C1 segment of cervical spinal cord (tissue), 14 donors: ENCODE measurements around the gene ENOPH1.

Experiments used
- DNase-seq, 14 donors: peaks; one replicate each; lab custom pipeline; 2025; lab: John Stamatoyannopoulos, UW

ENOPH1 gene

DNA sequence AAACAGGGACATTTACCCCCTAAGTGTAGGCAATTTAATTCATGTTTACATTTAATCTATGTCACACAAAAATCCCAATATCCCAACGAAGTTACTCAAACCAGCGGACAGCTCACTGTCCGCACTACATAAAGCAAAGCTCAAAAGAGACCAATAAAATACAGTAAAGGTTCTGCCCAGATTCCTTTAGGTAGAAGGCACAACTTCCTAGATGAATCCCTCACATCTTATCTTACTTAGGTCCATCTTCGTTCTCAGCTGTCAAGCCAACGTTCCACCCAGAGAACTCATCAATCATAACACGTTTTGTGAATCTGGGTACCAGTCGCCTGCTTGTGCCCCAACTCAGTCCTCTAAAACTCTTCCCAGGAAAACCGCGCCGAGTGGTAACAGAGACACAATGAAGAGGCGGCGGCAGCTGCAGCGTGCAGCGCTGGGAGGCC lies 1.8 kb upstream of the ENOPH1 start:
- no peak for DNase-seq

DNA sequence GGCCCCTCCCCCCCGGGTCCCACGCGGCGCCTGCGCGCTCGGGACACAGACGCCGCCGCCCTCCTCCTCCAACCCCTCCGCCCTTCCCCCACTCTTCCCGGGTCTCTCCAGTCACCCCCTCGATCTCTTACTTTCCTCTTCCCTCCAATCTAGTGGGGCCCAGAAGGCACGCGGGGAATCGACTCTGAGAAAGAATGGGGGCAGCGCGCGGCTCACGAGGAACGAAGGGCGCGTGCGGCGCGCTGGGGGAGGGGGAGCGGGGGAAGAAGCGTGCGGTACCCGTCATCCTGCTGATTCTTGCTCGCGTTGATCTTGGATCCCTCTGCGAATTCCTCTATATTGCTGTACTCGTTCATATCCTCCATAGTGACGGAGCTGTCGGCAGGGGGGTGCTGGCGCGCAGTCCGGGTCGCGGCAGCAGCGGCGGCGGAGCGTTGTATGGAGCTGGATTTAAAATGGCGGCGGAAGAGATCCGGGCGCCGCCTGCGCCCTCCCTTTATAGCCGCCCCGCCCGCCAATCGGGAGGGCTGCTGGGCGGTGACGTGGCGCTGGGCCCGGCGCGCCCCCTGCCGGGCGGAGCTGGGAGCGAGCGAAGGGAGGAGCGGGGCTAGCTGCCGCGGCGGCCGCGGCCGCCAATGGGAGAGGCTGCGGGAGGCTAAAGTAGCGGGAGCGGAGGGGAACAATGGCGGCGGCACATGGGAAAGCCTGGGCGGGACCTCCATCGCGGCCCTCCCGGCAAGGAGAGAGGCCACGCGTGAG lies 1.2 kb upstream of the ENOPH1 start:
- peak; percentile 68 to 99 (median 88) for DNase-seq

DNA sequence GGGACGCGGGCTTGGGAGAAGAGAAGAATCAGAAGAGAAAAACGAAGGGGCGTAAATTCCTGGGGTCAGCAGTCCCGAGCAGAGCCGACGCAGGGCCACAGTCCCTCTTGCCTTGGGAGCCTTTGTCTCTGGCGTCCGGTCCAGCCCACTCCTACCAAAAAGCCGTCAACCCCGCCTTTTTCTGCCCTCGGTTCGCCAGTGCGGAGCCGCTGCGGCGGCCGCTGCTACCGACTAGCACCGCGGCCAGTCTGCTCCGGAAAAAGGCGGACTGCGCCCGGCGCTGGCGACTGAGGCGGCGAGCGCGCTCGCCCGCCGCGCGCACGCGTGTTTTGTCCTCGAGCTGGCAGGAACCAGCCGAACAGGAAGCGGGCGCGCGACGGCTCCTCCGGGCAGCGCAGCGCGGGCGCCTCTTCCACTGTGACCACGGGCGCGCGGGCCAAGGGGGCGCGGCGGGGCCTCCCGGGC lies 630 bp upstream of the ENOPH1 start:
- peak in 7 of 14 donors; percentile 57 to 90 (median 80) for DNase-seq

DNA sequence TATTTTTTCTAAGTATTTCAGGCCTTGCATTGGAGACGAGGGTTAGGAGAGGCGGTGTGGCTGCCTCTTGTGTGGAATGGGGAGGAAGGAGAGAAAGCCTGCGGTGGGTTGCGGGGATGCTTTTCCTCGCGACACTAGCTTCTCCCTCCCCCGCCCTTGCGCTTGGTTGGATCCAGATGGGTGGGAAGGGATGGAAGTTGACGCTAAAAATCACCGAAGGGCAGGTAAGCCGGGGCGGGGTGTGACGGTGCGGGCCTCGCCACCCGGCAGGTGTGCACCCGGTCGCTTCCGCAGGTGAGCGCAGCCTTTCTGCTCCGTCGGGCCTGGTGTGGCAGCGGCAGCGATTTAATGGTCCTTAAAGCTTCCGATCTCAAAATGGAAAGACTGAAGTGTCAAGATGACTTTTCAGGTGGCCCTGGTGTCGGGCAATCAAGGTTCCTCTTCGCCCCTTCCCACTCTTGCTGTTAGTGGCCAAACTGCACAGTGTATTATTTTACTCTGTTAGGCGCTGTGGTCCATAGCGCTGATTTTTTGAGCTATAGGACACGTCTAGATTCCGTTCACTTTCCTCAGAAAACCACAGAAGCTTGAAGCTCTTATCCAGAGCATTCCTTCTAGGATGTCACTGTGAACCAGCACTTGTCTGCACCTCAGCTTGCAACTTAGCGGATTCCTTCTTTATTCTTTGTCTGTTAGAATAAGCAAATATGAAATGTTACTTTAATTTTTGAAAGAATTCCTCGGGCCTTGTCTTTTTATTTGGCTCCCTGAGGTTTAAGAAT lies 765 bp downstream of the ENOPH1 start:
- DNase-seq, result peak in 4 of 14 donors; percentile 22 to 61 (median 46)

DNA sequence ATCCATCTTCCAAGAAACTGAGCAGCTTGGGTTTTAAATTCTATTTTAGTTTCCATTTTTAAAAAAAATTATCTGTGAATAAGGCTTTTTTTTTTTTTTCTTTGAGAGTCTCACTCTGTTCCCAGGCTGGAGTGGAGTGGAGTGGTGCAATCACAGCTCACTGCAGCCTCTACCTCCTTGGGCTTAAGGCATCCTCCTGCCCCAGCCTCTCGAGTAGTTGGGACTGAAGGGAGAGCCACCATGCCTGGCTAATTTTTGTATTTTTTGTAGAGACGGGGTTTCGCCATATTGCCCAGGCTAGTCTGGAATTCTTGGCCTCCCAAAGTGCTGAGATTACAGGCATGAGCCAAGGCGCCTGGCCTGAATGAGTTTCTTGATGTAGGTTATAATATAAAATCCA lies 1.4 kb downstream of the ENOPH1 start:
- DNase-seq, result no peak

DNA sequence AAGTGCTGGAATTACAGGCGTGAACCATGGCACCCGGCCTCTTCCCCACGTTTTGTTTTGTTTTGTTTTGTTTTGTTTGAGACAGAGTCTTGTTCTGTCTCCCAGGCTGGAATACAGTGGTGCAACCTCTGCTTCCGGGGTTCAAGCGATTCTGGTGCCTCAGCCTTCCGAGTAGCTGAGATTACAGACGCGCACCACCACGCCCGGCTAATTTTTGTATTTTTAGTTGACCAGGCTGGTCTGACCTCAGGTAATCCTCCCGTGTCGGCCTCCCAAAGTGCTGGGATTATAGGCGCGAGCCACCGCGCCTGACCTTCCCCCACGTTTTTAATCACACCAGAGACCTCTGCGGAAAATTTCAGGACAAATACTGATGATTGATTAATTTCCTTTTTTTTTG lies 2.2 kb downstream of the ENOPH1 start:
- DNase-seq, result no peak

DNA sequence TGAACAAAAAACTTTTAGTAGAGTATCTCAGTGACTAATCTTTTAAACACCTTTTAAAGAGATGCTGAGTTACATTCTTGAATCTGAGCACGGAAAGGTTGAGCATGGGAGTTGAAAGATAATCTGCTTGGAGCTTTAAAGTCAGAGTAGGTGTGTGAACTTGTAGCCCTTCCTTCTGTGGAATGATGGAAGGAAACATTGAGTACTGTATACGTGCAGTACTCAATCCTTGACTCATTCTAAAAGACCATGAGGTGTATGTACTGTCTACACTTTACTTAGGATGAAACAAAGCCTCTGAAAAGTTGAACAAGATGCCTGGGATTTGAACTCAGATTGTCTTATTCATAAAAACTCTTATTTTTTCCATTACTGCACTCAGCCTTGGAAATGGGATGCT lies 3.4 kb downstream of the ENOPH1 start:
- no peak for DNase-seq

DNA sequence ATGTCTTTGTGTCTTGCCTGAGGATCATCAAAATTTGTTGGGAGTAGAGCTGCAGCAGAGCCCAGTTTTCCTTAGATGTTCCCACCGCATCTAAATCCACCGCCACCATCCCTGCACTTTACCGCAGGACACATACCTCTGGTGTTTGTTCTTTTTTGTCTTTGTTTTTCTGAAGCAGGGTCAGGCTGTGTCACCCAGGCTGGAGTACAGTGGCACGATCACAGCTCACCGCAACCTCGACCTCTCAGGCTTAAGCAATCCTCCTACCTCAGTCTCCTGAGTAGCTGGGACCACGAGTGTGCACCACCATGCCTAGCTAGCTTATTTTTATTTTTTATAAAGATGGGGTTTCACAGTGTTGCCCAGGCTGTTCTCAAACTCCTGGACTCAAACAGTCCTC lies 4.6 kb downstream of the ENOPH1 start:
- no peak for DNase-seq

DNA sequence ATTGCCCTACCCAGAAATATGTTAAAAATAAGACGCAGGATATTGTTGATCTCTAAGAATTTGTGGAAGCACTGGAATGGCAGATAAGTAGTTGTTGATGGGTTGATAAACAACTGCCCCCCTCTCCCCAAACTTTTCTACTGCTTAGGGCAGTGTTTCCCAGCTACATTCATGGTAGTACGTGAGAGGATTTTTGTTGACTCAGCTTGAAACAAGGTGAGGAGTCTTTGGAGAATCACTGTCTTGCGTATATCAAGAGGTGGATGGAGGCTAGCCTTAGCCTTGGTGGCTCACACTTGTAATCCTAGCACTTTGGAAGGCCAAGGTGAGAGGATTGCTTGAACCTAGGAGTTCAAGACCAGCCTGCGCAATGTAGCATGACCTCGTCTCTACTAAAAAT lies 5.7 kb downstream of the ENOPH1 start:
- DNase-seq, result no peak

DNA sequence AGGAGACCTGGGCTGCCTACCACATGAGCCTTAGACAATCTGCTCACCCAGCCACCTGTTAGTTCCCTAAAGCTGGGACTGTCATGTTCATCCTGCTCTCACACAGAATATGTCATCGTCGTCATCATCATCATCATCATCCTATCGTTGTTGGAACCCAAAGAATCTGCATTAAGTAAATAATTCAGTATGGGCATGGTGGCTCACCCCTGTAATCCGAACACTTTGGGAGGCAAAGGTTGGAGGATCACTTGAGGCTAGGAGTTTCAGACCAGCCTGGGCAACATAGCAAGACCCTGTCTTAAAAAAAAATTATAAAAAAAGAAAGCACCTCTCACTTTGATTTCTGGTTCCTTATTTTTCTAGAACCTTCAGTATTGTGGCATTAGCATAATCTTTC lies 6.4 kb downstream of the ENOPH1 start:
- DNase-seq, result no peak

DNA sequence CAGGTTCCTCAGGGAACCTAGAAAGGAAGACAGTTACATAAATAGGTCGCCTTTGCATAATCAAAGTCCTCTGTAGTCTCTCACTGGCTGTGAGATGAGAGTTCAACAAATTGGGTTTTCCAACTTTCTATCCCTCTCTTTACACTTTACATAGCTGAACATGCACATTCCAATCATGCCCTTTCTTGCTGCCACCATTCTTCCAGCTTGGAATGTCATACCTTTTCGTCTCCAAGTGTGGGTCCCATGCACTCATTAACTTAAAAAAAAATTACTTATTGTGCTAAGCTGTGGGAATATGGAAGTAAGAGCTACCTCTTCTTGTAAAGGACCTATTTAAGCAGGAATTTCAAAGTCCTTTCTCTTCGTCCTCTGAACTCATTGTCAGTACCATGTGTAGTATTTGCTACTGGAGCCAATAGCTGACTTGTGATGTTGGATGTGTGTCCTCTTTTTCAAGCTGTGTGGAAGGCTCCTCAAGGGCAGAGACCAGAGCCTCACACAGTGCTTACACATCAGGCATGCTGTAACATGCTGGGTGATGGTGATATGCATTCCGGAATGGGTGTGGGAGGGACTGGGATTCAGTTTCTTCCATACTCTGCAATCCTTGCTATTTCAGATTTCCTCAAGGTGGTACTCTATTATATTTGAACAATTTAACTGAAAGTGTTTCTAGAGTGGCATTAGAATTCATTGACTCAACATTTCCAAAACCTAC lies 7.1 kb downstream of the ENOPH1 start:
- no peak for DNase-seq

DNA sequence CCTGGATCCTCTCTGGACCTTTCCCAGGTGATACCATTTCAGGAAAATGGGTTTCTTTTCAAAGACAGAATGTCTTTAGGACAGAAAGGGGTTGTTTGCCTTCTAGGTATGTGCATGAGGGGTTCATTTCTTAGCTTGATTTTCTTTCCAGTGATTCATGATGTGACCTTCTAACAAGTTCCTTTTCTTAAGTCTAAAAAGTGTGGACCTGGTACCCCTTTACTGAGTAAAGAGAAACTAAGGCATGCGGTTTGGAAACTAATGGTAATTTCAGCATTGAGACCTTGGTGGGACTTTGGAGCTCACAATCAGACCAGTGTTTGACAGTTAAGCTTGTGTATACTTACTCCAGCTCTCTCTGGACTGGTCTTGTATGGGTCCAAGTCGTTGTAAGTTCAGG lies 8.7 kb downstream of the ENOPH1 start:
- DNase-seq, result no peak

DNA sequence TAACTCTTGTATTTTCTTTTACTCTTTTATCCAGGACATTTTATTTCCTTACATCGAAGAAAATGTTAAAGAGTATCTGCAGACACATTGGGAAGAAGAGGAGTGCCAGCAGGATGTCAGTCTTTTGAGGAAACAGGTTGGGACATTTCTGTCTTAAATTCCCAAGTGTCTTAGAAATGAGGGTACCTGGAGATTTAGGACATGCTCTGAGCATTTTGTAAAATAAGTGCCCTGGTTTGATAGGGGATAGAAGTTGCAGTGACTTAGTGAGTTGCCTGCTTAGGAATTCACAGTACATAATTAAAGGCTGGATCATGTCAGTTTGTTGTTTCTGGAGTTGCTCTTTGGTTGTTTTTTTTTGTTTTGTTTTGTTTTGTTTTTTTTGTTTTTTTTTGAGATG lies 17.5 kb downstream of the ENOPH1 start:
- no peak for DNase-seq

DNA sequence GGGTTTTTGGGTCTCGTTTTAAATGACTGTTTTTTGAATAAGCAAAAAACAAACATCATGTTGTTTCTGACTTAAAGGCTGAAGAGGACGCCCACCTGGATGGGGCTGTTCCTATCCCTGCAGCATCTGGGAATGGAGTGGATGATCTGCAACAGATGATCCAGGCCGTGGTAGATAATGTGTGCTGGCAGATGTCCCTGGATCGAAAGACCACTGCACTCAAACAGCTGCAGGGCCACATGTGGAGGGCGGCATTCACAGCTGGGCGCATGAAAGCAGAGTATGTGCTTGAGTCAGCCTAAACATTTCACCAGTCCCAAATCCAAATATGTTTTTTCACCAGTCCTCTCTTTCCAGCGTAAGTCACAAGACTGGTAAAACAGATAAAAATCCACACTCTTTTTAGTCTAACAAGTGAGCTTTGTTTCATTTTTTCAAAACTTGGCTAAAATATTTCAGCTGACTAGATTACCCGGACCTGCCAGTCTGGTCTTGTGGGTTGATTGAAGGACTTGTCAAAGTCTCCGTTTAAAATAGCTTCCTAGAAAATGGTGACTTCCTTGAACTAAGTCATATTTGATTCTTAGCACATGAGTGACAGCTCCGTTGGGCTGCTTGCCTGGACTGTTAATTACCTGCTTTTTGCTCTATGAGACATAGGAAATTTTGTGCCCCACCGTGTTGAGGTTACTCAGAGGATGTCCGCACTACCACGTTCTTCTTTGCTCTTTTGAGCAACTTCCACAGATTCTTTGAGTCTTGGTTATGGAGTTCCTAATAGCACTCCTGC lies 20.8 kb downstream of the ENOPH1 start:
- no peak for DNase-seq

DNA sequence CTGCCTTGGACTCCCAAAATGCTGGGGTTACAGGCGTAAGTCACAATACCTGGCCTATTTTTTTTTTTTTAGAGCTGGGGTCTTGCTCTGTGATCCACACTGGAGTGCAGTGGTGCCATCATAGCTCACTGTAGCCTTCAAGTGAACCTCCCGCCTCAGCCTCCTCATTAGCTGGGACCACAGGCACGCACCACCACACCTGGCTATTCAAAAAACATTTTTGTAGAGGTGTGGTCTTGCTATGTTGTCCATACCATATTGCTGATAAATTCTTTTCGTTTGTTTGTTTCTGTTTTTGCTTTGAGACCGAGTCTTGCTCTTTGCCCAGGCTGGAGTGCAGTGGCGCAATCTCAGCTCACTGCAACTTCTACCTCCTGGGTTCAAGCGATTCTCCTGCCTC lies 21.6 kb downstream of the ENOPH1 start:
- DNase-seq, result no peak

DNA sequence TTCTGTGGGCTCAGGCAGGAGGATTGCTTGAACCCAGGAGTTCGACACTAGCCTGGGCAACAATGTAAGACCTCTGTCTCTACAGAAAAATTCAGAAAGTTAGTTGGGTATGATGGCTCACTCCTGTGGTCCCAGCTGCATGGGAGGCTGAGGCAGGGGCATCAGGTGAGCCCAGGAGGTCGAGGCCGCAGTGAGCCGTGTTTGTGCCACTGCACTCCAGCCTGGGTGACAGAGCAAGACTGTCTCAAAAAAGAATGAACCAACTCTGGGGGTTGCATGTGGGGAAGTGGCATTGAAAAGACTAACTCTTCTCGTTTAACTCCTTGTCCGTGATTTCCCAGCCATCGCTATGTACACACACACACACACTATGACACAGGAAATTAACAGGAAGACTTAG lies 26.9 kb downstream of the ENOPH1 start:
- no peak for DNase-seq

DNA sequence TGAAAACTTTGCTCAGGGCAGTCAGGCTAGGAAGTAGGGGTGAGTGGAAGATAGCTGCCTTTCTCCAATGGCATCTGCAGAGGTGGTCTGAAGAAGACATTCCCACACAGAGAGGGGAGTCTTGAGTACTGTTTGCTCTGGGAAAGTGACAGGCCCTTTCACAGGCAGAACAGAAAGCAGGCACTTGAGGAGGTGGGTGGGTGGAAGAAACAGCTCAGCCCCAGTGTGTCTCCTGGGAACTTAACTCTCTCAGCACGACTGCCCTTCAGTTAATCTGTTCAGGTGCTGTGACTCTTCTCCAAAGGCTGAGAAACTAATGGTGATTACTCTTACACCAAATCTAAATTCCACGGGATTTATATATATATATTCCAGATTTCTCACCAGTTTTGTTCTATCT lies 28.3 kb downstream of the ENOPH1 start:
- DNase-seq, result no peak

DNA sequence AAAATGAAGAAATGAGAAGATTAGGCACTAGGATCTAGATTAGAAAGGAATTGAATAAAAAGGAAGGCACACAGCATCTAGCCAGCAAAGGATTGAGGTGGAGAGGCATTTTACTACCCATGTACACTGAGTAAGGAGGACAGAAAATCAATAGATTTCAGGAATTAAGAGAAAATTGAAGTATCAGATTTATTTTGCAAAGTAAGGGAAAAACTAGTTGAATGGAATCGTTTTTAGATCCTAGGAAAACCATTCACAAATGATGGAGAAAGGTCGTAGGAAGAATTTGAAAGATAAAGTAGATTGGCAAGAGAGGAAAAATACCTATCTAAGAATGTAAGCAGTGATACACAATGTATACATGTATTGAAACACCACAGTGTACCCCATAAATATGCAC lies 31.3 kb downstream of the ENOPH1 start:
- DNase-seq, result no peak

DNA sequence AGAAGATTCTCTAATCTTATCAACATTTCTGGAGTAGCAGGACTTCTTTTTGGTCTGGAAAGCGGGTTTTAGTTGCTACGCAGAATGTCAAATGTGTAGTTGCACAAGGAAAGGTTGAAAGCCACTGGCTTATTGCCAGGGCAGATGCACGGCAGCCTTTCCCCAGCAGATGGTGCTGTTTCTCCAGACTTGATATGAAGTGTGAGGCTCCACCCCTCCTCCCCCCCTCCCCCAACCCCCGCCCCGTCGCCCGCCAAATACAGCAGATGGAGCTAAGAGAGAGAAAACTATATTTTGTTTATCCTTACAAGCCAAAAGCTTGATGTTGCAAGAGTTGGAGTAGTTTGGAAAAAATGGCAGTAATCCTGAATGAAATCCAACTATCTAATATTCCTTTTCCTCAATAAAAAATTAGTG lies 32.0 kb downstream of the ENOPH1 start:
- peak; percentile 2 to 82 (median 72) for DNase-seq

DNA sequence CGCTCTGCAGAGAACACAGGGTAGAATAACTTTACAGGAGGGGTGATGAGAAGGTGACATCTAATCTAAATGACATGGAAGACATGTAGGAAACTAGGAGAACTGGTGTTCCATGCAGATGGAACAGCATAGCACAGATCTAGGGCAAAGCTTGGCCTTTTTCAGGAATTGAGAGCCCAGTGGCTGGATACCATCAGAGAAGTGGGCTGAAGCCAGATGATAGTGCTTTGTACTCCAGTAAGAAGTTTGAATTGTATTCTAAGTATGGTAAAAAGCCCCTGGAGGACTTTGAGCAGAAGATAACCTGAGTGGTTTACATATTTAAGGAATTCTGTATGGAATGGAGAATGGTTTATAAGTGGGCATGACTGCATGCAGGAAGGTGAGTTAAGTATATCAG lies 32.8 kb downstream of the ENOPH1 start:
- DNase-seq, result no peak

DNA sequence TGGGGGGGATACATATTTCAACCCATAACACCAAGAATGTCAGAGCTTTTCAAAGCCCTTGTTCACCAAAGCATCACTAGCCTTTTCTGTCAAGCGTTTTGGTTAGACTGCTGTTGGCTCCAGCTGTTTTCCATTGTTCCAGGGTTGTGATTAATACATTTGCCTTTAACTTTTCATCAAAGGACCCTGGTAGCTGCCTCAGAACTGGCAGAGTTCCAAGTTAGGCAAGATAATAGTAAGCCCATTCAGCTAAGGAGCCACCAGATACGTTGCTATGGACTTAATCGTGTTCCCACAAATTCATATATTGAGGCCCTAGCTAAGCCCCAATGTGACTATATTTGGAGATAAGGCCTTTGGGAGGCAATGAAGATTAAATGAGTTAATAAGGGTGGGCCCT lies 37.1 kb downstream of the ENOPH1 start:
- no peak for DNase-seq
